ENCODE measurements around the gene PBX1. TPM values are rescaled to one million over a fixed set of nuclear protein-coding genes. Genes with fewer than 3 reads are reported as not detected.

The PBX1 gene
- total RNA-seq, 4 donors from 2014 or later = 14.4 to 34.6 (median 22.0) TPM

DNA sequence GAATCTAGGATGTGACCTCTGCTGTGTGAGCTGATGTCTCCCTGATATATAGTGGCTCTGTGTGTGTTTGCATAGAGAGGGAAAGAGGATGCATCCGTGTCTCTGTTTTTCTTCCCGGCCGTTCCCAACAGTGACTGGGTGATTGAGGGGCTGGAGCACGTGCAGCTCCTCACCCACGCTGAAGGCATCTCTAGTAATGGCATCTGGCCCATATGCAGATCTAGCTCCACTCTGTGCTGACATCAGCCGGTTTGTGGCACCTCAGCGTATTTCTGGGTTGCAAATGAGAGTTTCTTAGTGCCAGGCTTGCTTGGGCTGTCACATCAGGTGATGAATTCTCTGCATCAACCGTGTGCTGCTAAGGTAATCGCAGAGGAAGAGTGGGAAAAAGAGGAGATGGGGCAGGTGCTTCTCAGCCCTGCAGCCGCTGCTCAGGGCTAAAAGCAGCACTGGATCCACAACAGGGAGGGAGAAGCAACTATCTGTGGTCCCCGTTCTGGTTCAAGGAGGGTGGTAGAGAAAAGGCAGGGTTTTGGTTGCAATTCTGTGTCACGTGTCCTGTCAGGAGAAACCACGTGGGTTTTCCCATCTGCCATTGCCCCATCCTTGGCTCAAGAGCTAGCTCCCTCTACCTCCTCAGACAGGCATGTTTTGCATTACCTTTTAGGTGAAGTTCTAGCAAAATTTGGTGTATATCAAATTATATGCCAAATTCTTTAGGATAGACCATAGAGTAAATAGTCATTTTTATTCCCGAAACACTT is 282.9 kb downstream of the PBX1 start:
- 88% methylated on average over 14 of the region's 14 CpGs for WGBS
- no peak for DNase-seq (ENCODE audit: low spot score in 2 of 2)
- H3K36me3 ChIP-seq = peaks cover 9% of the 10 kb centered on the region

DNA sequence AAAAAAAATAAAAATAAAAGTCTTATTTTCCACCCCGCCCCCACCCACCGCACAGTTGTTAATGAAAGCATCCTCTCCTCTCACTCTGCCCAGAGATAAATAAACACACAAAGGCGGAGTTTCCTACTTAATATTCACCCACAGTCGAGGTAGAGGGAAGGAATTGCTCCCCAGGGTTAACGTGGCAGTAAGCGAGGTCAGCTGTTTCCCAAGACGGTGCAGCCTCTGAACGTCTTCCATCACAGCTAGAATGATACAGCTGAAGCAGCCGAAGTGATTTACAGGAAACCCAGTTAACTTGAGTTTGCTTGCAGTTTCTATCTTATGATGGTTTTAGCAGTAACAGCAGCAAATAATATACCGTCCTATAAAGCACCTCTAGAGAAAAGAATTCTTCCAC is 283.9 kb downstream of the PBX1 start:
- H3K36me3 ChIP-seq = peaks cover 16% of the 10 kb centered on the region
- 70% methylated on average over 10 of the region's 10 CpGs for WGBS
- TF ChIP-seq, protein P1, sequence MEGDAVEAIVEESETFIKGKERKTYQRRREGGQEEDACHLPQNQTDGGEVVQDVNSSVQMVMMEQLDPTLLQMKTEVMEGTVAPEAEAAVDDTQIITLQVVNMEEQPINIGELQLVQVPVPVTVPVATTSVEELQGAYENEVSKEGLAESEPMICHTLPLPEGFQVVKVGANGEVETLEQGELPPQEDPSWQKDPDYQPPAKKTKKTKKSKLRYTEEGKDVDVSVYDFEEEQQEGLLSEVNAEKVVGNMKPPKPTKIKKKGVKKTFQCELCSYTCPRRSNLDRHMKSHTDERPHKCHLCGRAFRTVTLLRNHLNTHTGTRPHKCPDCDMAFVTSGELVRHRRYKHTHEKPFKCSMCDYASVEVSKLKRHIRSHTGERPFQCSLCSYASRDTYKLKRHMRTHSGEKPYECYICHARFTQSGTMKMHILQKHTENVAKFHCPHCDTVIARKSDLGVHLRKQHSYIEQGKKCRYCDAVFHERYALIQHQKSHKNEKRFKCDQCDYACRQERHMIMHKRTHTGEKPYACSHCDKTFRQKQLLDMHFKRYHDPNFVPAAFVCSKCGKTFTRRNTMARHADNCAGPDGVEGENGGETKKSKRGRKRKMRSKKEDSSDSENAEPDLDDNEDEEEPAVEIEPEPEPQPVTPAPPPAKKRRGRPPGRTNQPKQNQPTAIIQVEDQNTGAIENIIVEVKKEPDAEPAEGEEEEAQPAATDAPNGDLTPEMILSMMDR (IDR thresholded peaks at IDR 0.05) = no peak
- H3K9me3 ChIP-seq = no peaks in the 10 kb centered on the region
- H3K4me3 ChIP-seq = no peak overlapping the region
- no peak overlapping the region for H3K27ac ChIP-seq
- no peaks in the 10 kb centered on the region for H3K27me3 ChIP-seq
- no peak for DNase-seq (ENCODE audit: low spot score in 2 of 2)
- no peaks in the 10 kb centered on the region for H3K4me1 ChIP-seq

More for the DNA sequence above, 282.9 kb downstream of the PBX1 start:
- H3K9me3 ChIP-seq = no peaks in the 10 kb centered on the region
- TF ChIP-seq, protein P1 (IDR thresholded peaks at IDR 0.05) = no peak
- TF ChIP-seq POLR2A (IDR thresholded peaks at IDR 0.05) = no peak
- no peak for TF ChIP-seq EP300 (IDR thresholded peaks at IDR 0.05)
- H3K4me1 ChIP-seq = no peaks in the 10 kb centered on the region
- no peak overlapping the region for H3K4me3 ChIP-seq
- no peak overlapping the region for H3K27ac ChIP-seq
- H3K27me3 ChIP-seq = no peaks in the 10 kb centered on the region

- TF ChIP-seq POLR2A (IDR thresholded peaks at IDR 0.05) = no peak
- no peak for TF ChIP-seq EP300 (IDR thresholded peaks at IDR 0.05)
- TF ChIP-seq, protein P1 (IDR thresholded peaks at IDR 0.05) = no peak
- no peak for TF ChIP-seq POLR2AphosphoS5 (IDR thresholded peaks at IDR 0.05)
- H3K4me3 ChIP-seq = no peak overlapping the region
- H3K36me3 ChIP-seq = peaks cover 26% of the 10 kb centered on the region
- H3K27ac ChIP-seq = no peak overlapping the region
- H3K9me3 ChIP-seq = no peaks in the 10 kb centered on the region
- 94% methylated on average over 3 of the region's 3 CpGs for WGBS
- no peak for DNase-seq (ENCODE audit: low spot score in 2 of 2)
- H3K27me3 ChIP-seq = no peaks in the 10 kb centered on the region
- H3K4me1 ChIP-seq = no peaks in the 10 kb centered on the region
Observed at GRCh38 chr1:164843743-164844500, 284.9 kb downstream of the PBX1 start.

- Histone ChIP-seq H3K9me3 (no peaks in the 10 kb centered on the region), H3K36me3 (peaks cover 31% of the 10 kb centered on the region), H3K4me3 (no peak overlapping the region), H3K27me3 (no peaks in the 10 kb centered on the region), H3K27ac (no peak overlapping the region), H3K4me1 (no peaks in the 10 kb centered on the region)
- TF ChIP-seq POLR2A (IDR thresholded peaks at IDR 0.05) (no peak), EP300 (IDR thresholded peaks at IDR 0.05) (no peak), POLR2AphosphoS5 (IDR thresholded peaks at IDR 0.05) (no peak)
- TF ChIP-seq, protein P1 (IDR thresholded peaks at IDR 0.05) = no peak
- WGBS = 84% methylated on average over 13 of the region's 13 CpGs
- no peak for DNase-seq (ENCODE audit: low spot score in 2 of 2)
Observed at GRCh38 chr1:164846731-164847691, 288.0 kb downstream of the PBX1 start.
